ENCODE data around the gene ZNF488.
A peak's percentile ranks its signal among the peaks of the same experiment; 100 is the strongest.

ZNF488 gene

GRCh38 chr10:47413531-47414226 is 29.6 kb upstream of the ZNF488 start:
- TF ChIP-seq, protein P1, sequence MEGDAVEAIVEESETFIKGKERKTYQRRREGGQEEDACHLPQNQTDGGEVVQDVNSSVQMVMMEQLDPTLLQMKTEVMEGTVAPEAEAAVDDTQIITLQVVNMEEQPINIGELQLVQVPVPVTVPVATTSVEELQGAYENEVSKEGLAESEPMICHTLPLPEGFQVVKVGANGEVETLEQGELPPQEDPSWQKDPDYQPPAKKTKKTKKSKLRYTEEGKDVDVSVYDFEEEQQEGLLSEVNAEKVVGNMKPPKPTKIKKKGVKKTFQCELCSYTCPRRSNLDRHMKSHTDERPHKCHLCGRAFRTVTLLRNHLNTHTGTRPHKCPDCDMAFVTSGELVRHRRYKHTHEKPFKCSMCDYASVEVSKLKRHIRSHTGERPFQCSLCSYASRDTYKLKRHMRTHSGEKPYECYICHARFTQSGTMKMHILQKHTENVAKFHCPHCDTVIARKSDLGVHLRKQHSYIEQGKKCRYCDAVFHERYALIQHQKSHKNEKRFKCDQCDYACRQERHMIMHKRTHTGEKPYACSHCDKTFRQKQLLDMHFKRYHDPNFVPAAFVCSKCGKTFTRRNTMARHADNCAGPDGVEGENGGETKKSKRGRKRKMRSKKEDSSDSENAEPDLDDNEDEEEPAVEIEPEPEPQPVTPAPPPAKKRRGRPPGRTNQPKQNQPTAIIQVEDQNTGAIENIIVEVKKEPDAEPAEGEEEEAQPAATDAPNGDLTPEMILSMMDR (conservative IDR thresholded peaks at IDR 0.05; ENCODE audit: low read depth, low read length) = no peak
- no peak for DNase-seq (ENCODE audit: low read depth)

GRCh38 chr10:47412869-47413268 is 28.8 kb upstream of the ZNF488 start:
- peak; percentile 36 for DNase-seq (ENCODE audit: low read depth)
- H3K4me3 ChIP-seq (ENCODE audit: low read length) = no peak overlapping the region
- TF ChIP-seq, protein P1 (conservative IDR thresholded peaks at IDR 0.05; ENCODE audit: low read depth, low read length) = no peak

More at GRCh38 chr10:47413531-47414226, 29.6 kb upstream of the ZNF488 start:
- no peak overlapping the region for H3K4me3 ChIP-seq (ENCODE audit: low read length)

DNA sequence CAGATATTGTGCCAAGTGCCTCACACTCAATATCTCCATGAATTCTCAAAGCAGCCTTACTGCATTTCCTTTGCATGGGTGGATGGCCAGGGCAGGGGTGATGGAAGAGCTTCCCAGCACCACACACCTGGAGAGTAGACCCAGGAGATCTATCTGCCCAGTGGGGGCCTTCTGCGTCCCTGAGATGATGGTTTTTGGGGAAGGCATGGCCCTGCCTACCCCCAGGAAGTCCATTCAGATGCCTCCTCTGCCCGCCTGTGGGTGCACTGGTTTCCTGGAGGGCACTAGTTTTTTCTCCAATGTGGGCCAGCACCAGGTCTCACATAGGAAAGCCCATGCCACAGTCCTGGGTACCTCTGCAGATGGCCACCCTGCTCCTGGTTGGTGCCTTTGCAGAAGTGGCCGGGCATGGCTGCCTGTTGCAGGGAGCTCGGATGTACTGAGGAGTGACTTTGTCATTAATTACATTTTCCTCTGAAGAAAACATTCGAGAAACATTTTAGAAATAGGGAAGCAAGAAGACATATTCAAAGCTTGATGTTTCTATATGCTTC is 28.2 kb upstream of the ZNF488 start:
- no peak overlapping the region for H3K4me3 ChIP-seq (ENCODE audit: low read length)
- TF ChIP-seq, protein P1 (conservative IDR thresholded peaks at IDR 0.05; ENCODE audit: low read depth, low read length) = no peak
- DNase-seq (ENCODE audit: low read depth) = no peak

GRCh38 chr10:47410862-47411261 is 26.8 kb upstream of the ZNF488 start:
- DNase-seq (ENCODE audit: low read depth) = no peak
- TF ChIP-seq, protein P1 (conservative IDR thresholded peaks at IDR 0.05; ENCODE audit: low read depth, low read length) = no peak

GRCh38 chr10:47410271-47410670 is 26.2 kb upstream of the ZNF488 start:
- TF ChIP-seq, protein P1 (conservative IDR thresholded peaks at IDR 0.05; ENCODE audit: low read depth, low read length) = no peak
- no peak overlapping the region for H3K4me3 ChIP-seq (ENCODE audit: low read length)
- DNase-seq (ENCODE audit: low read depth) = no peak

More at GRCh38 chr10:47410862-47411261, 26.8 kb upstream of the ZNF488 start:
- no peak overlapping the region for H3K4me3 ChIP-seq (ENCODE audit: low read length)

GRCh38 chr10:47409866-47410256 is 25.8 kb upstream of the ZNF488 start:
- TF ChIP-seq, protein P1 (conservative IDR thresholded peaks at IDR 0.05; ENCODE audit: low read depth, low read length) = no peak
- DNase-seq (ENCODE audit: low read depth) = no peak
- no peak overlapping the region for H3K4me3 ChIP-seq (ENCODE audit: low read length)
